T1000 (cell line): Measurements from ENCODE around the gene ZBTB40.

ENCODE experiments used
- DNase-seq: peaks from one replicate; lab custom pipeline; 2025; ENCODE audit warnings: mixed read lengths; lab: John Stamatoyannopoulos, UW

The ZBTB40 gene

DNA sequence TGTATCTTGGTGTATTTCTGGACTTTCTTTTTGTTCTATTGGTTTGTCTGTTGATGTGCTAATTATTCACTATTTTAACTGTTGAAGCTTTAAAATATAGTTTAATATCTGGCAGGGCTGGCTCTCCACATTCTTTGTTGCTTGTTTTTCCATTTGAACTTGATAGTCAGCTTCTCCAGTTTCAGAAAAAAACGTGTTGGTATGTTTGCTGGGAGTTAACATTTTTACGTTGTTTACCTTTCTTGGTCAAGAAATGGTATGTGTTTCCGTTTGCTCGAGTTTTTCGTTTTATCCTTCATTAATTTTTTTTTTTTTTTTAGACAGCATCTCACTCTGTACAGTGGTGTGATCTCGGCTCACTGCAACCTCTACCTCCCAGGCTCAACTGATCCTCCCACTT is 16.9 kb upstream of the ZBTB40 start:
- no peak for DNase-seq

DNA sequence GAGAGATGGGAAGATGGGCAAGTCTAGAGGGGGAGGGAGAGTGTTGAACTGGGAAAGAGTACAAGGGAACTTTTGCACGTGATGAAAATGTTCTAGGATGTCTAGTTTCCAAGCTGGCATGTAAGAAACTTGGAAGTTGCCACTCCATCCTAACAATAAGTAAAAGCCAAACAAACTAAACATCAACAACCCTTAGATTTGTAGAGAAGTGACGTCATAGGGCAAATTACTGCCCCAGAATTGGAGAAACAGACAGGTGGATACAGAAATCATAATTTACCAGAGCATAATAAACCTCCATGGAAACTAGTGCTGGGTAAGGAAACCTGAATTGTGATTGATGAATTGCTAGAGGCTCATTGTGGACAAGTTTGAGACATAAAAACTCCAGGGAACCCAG is 14.7 kb upstream of the ZBTB40 start:
- DNase-seq, result no peak

DNA sequence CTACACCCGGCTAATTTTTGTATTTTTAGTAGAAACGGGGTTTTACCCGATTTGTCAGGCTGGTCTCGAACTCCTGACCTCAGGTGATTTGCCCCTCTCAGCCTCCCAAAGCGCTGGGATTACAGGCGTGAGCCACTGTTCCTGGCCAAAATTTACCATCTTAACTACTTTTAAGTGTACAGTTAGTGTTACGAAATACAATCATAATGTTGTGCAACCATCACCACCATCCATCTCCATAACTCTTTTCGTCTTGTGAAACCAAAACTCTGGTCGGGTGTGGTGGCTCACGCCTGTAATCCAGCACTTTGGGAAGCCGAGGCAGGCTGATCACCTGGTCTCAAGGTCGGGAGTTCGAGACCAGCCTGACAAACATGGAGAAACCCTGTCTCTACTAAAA is 14.1 kb upstream of the ZBTB40 start:
- no peak for DNase-seq

DNA sequence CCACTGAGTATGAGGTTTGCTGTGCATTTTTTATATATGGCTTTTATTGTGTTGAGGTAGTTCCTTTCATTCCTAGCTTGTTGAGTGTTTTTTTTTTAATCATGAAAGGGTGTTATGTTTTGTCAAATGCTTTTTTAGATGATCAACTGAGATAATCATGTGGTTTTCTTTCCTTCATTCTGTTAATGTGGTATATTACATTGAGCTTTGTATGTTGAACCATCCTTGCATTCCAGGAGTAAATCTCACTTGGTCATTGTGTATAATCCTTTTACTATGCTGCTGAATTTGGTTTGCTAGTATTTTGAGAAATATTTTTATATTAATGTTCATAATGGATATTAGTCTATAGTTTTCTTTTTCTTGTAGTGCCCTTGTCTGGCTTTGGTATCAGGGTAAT is 11.1 kb upstream of the ZBTB40 start:
- DNase-seq, result no peak

DNA sequence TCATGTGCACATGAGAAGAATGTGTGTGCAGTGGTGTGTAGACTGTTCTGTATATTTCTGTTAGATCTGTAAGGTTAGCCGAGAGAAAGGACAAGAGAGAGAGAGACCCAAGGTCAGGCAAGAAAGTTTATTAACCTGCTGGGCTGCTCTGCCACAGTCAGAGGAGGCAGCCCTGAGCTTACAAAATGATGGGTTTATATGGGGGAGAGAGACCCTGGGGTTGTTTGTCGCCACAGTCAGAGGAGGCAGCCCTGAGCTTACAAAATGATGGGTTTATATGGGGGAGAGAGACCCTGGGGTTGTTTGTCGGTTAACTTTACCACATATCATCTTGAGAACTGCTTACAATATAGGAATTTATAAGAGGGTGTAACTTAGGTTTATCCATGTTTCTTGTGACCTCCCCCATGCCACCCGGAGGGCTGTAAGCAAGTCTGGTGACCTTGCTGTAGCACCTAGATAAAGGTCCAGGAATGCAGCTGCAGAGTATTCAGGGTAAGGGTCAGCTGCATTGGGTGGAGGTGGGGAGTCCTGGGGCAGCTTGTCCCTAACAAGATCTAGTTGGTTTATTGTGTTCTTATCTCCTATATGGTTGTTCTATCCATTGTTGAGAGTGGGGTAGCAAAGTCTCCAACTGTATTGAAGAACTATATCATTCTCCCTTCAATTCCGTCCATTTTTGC is 9.3 kb upstream of the ZBTB40 start:
- DNase-seq, result no peak

DNA sequence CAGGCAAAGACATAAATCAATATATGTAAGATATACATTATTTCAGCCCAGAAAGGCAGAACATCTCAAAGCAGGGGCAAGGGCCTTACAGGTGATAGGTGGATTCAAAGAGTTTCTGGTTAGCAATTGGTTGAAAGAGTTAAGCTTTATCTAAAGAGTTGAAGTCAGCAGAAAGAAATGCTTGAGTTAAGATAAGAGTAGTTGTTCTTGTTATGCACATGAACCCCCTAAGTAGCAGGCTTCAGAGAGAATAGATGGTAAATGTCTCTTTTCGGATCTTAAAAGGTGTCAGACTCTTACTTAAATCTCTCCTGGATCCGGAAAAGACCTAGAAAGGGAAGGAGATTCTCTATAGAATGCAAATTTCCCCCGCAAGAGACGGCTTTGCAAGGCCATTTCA is 8.3 kb upstream of the ZBTB40 start:
- DNase-seq, result no peak

DNA sequence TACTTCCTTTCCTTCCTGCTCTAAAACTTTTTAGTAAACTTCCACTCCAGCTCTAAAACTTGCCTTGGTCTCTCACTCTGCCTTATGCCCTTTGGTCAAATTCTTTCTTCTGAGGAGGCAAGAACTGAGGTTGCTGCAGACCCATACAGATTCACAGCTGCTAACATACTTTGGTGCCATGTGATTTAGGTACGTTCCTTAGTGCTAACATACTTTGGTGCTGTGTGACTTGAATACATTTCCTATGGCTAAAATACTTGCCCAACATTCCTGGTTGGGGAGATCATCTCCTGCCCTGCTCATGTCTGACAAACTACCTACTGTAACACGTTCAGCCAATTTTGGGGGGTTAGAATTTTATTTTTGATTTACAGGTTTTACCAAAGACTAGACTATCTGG is 6.8 kb upstream of the ZBTB40 start:
- DNase-seq, result no peak

DNA sequence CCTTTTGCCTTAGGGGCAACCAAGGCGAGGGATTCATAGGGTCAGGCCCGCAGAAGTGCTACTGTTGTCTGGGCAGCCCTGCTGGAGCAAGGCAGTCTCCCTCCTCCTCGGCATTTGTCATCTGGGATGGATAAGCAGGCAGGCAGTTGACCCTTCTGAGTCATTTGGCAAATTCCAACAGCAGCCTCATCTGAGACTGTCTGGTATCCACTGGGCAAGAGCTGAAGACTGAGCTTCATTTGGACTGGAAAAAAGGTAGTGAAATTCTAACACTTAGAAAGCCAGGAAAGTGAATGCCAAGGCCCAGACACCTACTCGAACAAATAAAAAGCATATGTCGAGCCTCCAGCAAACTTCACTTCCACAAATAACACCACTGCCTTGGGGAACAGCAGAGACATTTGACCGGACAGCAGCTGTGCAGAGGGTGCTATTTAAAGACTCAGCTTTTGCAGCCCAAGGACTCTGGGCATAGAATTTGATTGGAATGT is 4.0 kb upstream of the ZBTB40 start:
- DNase-seq, result peak; percentile 63

DNA sequence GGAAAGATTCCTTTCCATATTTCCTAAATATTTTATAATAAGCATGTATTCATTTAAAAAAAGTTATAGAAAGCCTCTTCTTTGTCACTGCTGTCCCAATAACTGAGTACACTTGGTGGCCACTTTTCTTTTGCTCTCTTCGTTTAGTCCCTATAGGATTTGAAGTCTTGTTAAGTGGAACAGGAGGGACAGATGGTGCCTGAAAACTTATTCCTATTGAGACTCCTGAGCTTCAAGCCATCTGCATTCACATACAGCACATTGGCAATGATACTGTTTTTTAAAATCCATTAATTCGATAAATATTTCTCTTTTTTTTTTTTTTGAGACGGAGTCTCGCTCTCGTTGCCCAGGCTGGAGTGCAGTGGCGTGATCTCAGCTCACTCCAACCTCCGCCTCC is 2.0 kb upstream of the ZBTB40 start:
- no peak for DNase-seq

DNA sequence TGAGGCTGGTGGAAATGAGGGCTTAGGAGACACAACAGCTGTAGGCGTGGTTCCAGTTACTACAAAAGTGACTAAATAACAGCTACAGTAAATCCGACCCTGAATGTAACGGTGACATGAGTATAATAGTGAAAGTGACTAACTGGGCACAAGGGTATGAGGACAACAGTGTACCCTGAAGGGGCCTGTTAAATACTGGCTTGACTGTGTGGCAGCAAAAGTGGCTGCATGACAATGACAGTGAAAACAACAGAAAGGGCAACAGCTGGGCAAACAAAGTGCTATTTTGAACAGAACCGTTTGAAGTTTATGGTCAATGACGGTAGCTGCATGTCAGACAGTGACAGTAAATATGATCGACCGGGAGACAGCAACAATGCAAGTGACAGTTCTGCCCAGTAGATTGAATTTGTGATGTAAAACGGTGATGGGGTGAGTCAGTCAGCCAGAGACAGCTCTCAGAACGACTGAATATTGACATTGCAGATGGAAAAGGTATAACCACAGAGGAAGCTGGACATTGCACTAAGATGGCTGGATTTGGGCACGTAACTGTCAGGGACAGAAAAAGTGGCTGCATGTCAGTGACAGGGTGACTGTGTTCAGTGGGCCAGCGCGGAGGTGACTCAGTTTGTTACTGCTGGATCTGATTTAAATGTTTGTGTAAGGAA is 1.2 kb upstream of the ZBTB40 start:
- DNase-seq, result no peak

DNA sequence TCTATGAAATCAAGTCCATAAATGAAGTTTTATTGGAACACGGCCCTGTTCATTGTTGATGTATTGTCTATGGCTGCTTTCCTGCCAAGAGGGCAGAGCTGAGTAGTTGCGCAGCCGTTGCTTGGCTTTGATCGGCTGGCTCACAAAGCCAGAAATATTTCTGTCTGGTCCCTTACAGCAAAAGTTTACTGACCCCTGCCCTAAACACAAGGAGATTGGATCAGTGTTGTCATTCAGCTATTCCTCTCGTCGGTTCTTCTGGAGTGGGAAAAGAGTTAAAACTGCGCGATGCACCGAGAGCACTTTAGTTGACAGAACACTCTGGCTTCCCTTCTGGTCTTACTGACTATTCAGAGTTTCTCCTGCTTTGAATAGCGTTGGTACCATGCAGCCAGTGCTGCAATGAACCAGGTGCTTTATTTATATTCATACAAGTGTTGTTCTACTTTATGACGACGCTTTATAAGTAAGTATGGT is 868 bp downstream of the ZBTB40 start:
- DNase-seq, result no peak

DNA sequence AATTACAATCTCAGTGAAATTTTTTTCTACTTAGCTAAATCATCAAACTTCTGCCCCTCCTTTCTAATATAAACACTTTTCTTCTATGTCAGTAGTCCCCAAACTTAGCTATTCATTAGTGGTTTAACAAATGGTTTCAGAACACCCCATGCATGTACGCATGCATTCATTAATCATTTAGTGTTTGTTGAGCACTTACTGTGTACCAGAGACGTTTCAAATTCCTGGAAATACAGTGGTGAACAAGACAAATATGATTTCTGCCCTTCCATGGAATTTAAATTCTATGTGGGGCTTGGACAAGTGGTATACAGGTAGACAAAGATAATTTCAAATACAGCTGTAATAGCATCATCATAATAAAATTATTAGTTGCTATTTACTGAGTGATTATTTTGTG is 1.5 kb downstream of the ZBTB40 start:
- DNase-seq, result no peak

DNA sequence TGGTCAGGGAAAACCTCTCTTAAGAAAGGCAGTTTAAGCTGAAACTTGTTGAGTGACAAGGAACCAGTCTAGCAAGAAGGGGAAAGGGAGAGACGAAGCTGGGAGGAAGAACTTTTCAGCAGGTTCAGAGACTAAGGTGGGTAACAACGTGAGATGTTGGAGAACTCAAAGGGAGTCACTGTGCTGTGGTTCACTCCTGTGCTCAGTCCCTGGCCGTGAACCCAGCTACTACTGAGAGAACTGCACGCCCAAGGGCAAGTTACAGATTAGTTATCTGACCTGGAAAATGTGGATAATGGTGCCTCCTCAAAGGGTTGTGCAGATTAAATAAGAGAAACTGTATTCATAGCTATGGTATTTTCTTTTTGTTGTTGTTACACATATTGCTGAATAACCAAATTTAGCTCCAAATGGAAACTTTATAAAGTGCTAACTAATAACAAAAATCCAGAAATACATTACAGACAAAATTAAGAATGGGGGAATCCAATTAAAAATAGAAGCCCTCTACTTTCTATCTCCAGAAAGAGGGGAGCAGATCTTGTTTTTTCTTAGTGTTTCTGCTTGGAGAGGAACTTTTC is 2.9 kb downstream of the ZBTB40 start:
- DNase-seq, result no peak

DNA sequence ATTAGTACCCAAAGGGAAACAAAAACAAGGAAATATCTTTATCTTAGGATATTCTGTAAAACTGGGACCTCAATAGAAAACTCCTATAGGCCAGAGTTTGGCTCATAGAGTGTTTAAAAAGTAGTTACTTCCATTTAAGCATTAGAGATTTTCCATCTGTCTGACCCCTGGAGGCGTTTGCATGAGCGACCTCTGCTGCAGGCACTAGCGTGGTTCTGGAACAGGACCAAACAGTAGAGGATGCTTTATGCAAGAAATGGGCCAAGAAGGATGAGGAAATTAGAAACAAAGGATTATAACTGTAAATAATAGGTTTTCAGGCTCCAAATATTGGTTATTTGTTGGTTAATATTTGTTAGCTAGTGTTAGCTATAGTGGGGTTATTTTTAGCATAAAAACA is 5.7 kb downstream of the ZBTB40 start:
- DNase-seq, result no peak

DNA sequence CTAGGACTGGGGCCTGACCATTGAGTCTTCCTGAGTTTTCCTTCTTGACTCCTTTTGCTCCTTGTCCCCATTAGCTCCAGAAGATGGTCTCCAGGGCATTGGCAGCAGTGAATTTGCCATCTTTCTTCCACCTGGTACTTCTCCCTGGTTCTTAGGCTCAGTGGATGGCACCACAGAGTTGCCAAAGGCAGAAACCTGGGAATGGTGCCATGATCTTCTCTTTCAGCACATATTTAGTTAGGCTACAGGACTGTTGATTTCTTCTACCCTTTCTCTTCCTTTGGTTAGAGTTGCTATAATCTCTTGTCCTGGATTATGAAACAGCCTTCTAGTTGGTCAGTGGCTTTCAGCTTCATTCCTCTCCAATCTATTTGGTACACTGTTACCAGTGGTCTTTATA is 6.2 kb downstream of the ZBTB40 start:
- no peak for DNase-seq

DNA sequence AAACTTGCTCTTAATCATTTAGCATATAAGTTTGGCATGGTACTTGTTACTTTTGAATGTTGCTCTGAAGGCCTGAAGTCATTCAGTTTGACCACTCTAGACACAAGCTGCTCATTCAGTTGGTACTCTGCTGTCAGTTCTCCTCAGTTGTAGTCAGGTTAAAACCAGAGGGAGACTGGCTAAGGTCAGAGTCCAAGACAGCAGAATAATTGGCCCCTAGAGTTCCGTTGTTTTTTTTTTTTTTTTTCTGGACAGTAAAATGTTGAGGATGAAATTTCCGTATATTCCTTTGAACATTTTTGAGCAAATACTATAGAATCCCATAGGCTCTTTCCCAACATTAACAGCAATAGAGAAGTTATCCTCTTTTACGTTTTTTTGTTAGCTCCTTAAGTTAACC is 9.4 kb downstream of the ZBTB40 start:
- no peak for DNase-seq

DNA sequence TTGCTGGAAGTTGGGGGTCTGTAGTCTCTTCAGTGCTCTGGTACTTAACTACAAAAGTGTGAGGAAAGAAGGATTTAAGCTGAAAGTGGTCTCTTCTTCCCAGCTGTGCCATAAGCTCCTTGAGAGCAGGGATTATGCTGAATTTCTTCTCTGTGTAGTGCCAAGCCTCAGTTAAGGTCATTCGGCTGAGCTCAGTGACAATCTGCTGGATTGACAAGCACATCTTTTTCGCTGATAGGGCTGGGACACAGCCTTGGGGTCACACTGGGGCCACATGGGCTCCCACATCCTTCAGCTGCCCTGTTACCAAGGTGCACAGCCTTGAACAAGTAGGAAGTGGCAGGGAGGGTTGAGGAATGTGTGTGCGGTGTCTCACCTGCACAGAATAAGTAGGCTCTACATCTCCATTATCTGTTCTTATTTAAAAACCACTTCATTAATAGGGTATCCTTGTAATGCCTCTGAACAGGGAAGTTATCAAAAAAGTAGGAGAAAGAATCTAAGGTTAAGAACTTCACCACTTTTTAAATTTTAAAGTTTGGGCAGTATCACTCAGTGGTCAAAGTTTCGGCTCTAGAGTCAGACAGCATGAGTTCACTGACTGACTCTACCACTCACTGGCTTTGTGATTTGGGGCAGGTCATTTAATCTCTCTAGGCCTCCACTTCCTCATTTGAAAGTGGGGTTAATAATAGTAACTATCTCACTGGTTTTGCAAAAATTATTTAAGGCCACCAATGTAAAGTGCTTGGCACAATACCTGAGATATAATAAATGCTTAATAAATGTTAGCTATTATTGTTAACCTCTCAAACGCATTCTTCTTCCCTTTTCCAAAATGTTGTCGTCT is 10.3 kb downstream of the ZBTB40 start:
- DNase-seq, result no peak

DNA sequence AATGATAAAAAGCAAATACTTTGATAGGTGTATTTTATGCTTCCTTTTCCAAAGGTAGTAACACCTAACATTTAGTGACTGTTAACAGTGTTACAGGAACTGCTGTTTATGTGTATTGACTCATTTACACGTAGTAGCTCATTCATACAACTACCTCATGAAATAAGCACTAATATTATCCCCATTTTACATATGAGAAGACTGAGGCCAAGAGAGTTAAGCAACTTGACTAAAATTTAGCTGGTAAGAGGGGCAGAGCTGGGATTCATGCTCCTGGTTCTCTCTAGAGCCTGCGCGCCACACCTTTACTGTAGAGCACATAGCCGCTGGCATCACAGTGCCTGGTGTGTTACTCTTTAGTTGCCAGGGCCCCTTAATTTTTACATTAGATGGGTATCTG is 11.3 kb downstream of the ZBTB40 start:
- DNase-seq, result no peak

DNA sequence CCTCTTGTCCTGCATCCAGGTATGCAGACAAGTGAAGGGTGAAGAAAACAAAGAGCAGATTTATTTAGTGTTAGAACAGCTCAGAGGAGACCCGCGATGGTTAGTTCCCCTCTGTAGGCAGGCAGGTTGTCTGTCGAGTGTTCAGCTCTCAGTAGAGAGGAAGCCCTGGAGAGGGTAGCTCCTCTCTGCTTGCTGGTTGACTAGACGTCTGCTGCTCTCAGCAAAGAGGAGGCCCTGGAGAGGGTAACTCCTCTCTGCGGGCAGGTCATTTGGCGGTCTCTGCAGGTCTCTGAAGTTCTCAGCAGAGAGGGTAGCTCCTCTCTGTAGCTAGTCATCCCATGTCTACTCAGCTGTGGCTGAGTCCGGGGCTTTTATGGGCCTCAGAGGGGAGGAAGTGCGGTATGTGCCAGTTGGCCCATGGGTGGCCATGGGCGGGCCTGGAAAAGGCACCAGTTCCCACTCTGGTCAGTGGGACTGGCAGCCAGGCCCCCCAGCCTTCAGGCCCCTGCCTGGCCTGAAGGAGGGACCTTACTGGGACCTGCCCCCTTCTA is 13.4 kb downstream of the ZBTB40 start:
- DNase-seq, result no peak

DNA sequence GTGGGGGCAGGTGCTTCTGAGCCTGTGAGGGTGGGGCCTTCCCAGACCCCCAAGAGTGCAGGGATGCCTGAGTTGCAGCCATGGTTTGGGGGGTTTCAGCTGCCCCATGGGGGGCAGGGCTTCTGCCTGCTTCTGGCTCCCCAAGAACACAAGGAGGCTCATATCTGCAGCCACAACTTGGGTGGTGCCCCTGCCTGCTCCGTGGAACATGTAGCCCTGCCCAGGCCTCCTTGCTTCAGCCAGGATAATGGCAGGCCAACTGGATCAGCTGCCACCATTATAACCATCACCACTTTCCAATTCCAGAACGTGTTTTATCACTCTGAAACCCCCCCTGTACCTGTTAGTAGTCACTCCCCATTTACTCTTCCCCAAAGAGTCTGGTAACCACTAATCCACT is 14.0 kb downstream of the ZBTB40 start:
- DNase-seq, result no peak

DNA sequence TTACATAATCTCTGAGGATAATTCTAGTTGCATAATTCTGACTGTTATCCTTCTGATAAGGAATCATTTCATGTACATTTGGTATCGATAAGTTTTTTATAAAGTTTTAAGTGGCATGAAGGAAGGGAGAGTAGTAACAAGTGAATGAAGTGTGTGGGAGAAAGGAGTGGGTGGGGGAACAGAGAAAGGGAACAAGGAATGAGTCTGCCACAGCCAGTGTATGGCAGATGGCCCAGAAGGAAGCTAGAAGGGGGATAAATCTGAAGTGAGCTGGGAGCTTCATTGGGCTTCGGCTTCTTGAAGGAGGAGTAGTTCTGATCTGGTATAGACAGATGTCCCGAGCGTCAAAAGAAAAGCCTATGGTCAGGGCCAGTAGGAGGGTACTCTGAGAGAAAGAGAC is 18.6 kb downstream of the ZBTB40 start:
- DNase-seq, result no peak

DNA sequence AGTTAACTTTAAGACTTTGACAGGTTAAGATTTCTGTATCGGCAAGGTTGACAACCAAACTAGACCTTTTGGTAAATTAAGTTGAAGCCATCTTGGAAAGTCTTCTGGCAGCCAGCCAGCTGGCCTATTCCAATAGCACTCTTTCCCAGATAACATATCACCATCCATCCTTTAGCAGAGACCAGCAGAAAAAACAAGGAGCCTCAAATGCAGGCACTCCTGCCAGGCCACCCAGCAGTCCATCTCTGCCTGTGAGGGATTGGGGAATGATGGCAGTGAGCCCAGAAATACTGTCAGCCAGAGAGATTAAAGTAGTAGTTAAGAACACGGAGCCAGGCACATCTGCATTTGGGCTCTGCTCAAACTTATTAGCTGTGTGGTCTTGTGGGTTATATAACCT is 19.4 kb downstream of the ZBTB40 start:
- DNase-seq, result no peak
